Ascending aorta (tissue), 2 donors: ENCODE data around the gene EDN2. TPM values are rescaled to one million over a fixed set of nuclear protein-coding genes. Genes with fewer than 3 reads are reported as not detected.

Experiments used
- DNase-seq, 2 donors: peaks; one replicate each; pipeline ENCODE4 v3.0.0-alpha.2; 2019; ENCODE audit warnings: low spot score in 2 of 2
- H3K27ac ChIP-seq, 2 donors: fragments of 200-600 bp; sonication (generic); one replicate each; pipeline ENCODE4 v1.5.1; 2016 to 2017; ENCODE audit warnings: mild to moderate bottlenecking in 1 of 2
- H3K27me3 ChIP-seq: fragments of 200-600 bp; sonication (generic); one replicate; pipeline ENCODE4 v1.5.1; 2017
- H3K36me3 ChIP-seq, 2 donors: fragments of 200-600 bp; sonication (generic); one replicate each; pipeline ENCODE4 v1.5.1; 2016
- H3K4me1 ChIP-seq, 2 donors: fragments of 200-600 bp; sonication (generic); one replicate each; pipeline ENCODE4 v1.5.1; 2016 to 2017; ENCODE audit warnings: mild to moderate bottlenecking in 1 of 2
- H3K4me3 ChIP-seq, 2 donors: fragments of 200-600 bp; sonication (generic); one replicate each; pipeline ENCODE4 v1.5.1; 2016 to 2017; ENCODE audit warnings: mild to moderate bottlenecking in 1 of 2
- H3K9me3 ChIP-seq, 2 donors: fragments of 200-600 bp; sonication (generic); one replicate each; pipeline ENCODE4 v1.5.1; 2016
- CTCF ChIP-seq, 3 experiments: fragments of 200-600 bp in 2 of 3; fragments of 450-650 bp in 1 of 3; sonication (generic) in 2 of 3; IDR thresholded peaks; one replicate each; pipeline ENCODE4 v1.5.1; 2016 to 2019; ENCODE audit warnings: antibody characterized with exemption in 3 of 3, mild to moderate bottlenecking in 1 of 3, moderate library complexity in 1 of 3
- intact Hi-C: fragments of 100-400 bp; cut with DNase I; formaldehyde crosslinking; loops from one replicate; pipeline ENCODE4 v1.15.1; 2023
- total RNA-seq: library from RNA; depleted of rRNA; stranded (reverse); fragments of >200 nt; gene quantifications from one replicate; pipeline ENCODE4 v1.1.0, GENCODE V29; 2016

EDN2 gene
- total RNA-seq, 1 donor from 2014 or later, result not detected

- Histone ChIP-seq H3K36me3 (no peaks in the 10 kb centered on the region), H3K4me3 (no peak overlapping the region), H3K27ac (no peak overlapping the region), H3K9me3 (no peaks in the 10 kb centered on the region), H3K4me1 (peaks cover under 1 to 2% of the 10 kb centered on the region in 2 donors), H3K27me3 (no peaks in the 10 kb centered on the region)
- intact Hi-C loops, result loop anchor here (10.0 kb wide), 1 partner anchor 524 kb away; no protein-coding TSS in a partner anchor
- no peak for DNase-seq
- no peak for TF ChIP-seq CTCF (IDR thresholded peaks at IDR 0.05)
These were observed 26.2 kb upstream of the EDN2 start for GRCh38 chr1:41510531-41511238.

GRCh38 chr1:41509270-41509671 is 24.8 kb upstream of the EDN2 start:
- intact Hi-C loops, result no loop called here
- H3K4me3 ChIP-seq, result no peak overlapping the region
- no peaks in the 10 kb centered on the region for H3K4me1 ChIP-seq
- H3K36me3 ChIP-seq, result no peaks in the 10 kb centered on the region
- H3K27ac ChIP-seq, result no peak overlapping the region
- TF ChIP-seq CTCF (IDR thresholded peaks at IDR 0.05), result no peak
- no peaks in the 10 kb centered on the region for H3K9me3 ChIP-seq
- no peak for DNase-seq
- no peaks in the 10 kb centered on the region for H3K27me3 ChIP-seq

GRCh38 chr1:41508290-41508689 is 23.8 kb upstream of the EDN2 start:
- TF ChIP-seq CTCF (IDR thresholded peaks at IDR 0.05), result no peak
- Histone ChIP-seq H3K4me1 (no peaks in the 10 kb centered on the region), H3K27me3 (no peaks in the 10 kb centered on the region), H3K4me3 (no peak overlapping the region), H3K36me3 (no peaks in the 10 kb centered on the region), H3K27ac (no peak overlapping the region), H3K9me3 (no peaks in the 10 kb centered on the region)
- intact Hi-C loops, result no loop called here
- DNase-seq, result no peak

- Histone ChIP-seq H3K4me1 (no peaks in the 10 kb centered on the region), H3K27me3 (no peaks in the 10 kb centered on the region), H3K9me3 (no peaks in the 10 kb centered on the region), H3K4me3 (no peak overlapping the region), H3K36me3 (no peaks in the 10 kb centered on the region), H3K27ac (no peak overlapping the region)
- TF ChIP-seq CTCF (IDR thresholded peaks at IDR 0.05), result no peak
- intact Hi-C loops, result no loop called here
- no peak for DNase-seq
These were observed 23.4 kb upstream of the EDN2 start for GRCh38 chr1:41507836-41508235.

- no peaks in the 10 kb centered on the region for H3K27me3 ChIP-seq
- H3K36me3 ChIP-seq, result no peaks in the 10 kb centered on the region
- peaks cover 0 to 3% of the 10 kb centered on the region in 2 donors for H3K4me1 ChIP-seq
- intact Hi-C loops, result no loop called here
- H3K4me3 ChIP-seq, result no peak overlapping the region
- no peak overlapping the region for H3K27ac ChIP-seq
- no peaks in the 10 kb centered on the region for H3K9me3 ChIP-seq
- DNase-seq, result no peak
- no peak for TF ChIP-seq CTCF (IDR thresholded peaks at IDR 0.05)
These were observed 22.7 kb upstream of the EDN2 start for GRCh38 chr1:41507110-41507720.
